Activated effector memory CD4-positive, alpha-beta T cell treated with anti-CD3 and anti-CD28 coated beads, Interleukin-2, amount 50 U/mL, for 16 hours (primary cell): ENCODE data around the gene BTBD9.

Source experiments
- DNase-seq: peaks from one replicate; pipeline ENCODE4 v3.0.0-alpha.2; 2020

Gene BTBD9

GRCh38 chr6:38639498-38640215, at the start of gene BTBD9:
Gene BTBD9 (minus strand): TSS chr6:38639929.
- peak; percentile 93 for DNase-seq

- DNase-seq, result no peak
Measured at GRCh38 chr6:38688579-38689087, 48.9 kb upstream of the BTBD9 start.

- DNase-seq, result no peak
Measured at GRCh38 chr6:38687549-38687948, 47.8 kb upstream of the BTBD9 start.

- DNase-seq, result no peak
Measured at GRCh38 chr6:38687043-38687353, 47.3 kb upstream of the BTBD9 start.

GRCh38 chr6:38686270-38687042, 46.7 kb upstream of the BTBD9 start:
- DNase-seq, result no peak

GRCh38 chr6:38684904-38685303, 45.2 kb upstream of the BTBD9 start:
- no peak for DNase-seq

GRCh38 chr6:38684237-38684636, 44.5 kb upstream of the BTBD9 start:
- no peak for DNase-seq

GRCh38 chr6:38681850-38682249, 42.1 kb upstream of the BTBD9 start:
- DNase-seq, result no peak

- no peak for DNase-seq
Measured at GRCh38 chr6:38679668-38680067, 39.9 kb upstream of the BTBD9 start.

GRCh38 chr6:38678178-38678760, 38.5 kb upstream of the BTBD9 start:
- DNase-seq, result no peak

- no peak for DNase-seq
Measured at GRCh38 chr6:38676974-38677544, 37.3 kb upstream of the BTBD9 start.

- no peak for DNase-seq
Measured at GRCh38 chr6:38676236-38676973, 36.7 kb upstream of the BTBD9 start.

- no peak for DNase-seq
Measured at GRCh38 chr6:38673397-38674165, 33.9 kb upstream of the BTBD9 start.

- DNase-seq, result no peak
Measured at GRCh38 chr6:38671885-38672467, 32.2 kb upstream of the BTBD9 start.

GRCh38 chr6:38658418-38659167, 18.9 kb upstream of the BTBD9 start:
- DNase-seq, result no peak

- DNase-seq, result no peak
Measured at GRCh38 chr6:38656896-38657295, 17.2 kb upstream of the BTBD9 start.

- DNase-seq, result no peak
Measured at GRCh38 chr6:38654263-38654662, 14.5 kb upstream of the BTBD9 start.

GRCh38 chr6:38651121-38651784, 11.5 kb upstream of the BTBD9 start:
- DNase-seq, result no peak

GRCh38 chr6:38650207-38650752, 10.6 kb upstream of the BTBD9 start:
- no peak for DNase-seq

- no peak for DNase-seq
Measured at GRCh38 chr6:38649744-38650143, 10.0 kb upstream of the BTBD9 start.
